Calu3 (cell line): ENCODE data around the gene HNF4A. TPM values are rescaled to one million over a fixed set of nuclear protein-coding genes. Genes with fewer than 3 reads are reported as not detected.

Experiments
- BruUV-seq: library from RNA; stranded (reverse); fragments of 400-500 nt; replicated peaks from 2 replicates; lab custom pipeline; 2021; lab: Mats Ljungman, UMichigan
- CTCF ChIA-PET: fragments of 300-600 bp; sonication (Branson Sonifier 250); formaldehyde crosslinking; loops from one replicate; lab custom pipeline; 2022; ENCODE audit warnings: antibody characterized with exemption; lab: Charles Lee
- DNase-seq: peaks from one replicate; pipeline ENCODE4 v3.0.0; 2022
- H3K27ac Mint-ChIP-seq: one replicate; pipeline ENCODE4 v1.8.0; 2022; ENCODE audit warnings: mixed read lengths; ENCODE audit not compliant: unreplicated experiment
- H3K27me3 Mint-ChIP-seq: one replicate; pipeline ENCODE4 v1.8.0; 2022; ENCODE audit warnings: mixed read lengths; ENCODE audit not compliant: unreplicated experiment
- H3K36me3 Mint-ChIP-seq: one replicate; pipeline ENCODE4 v1.8.0; 2022; ENCODE audit warnings: mild to moderate bottlenecking, moderate library complexity, mixed read lengths; ENCODE audit not compliant: insufficient read depth, unreplicated experiment
- H3K4me1 Mint-ChIP-seq: one replicate; pipeline ENCODE4 v1.8.0; 2022; ENCODE audit warnings: mild to moderate bottlenecking, low read depth, mixed read lengths; ENCODE audit not compliant: unreplicated experiment
- H3K4me3 Mint-ChIP-seq: one replicate; pipeline ENCODE4 v1.8.0; 2022; ENCODE audit warnings: mild to moderate bottlenecking, low read depth, moderate library complexity, mixed read lengths; ENCODE audit not compliant: unreplicated experiment
- H3K9me3 Mint-ChIP-seq: one replicate; pipeline ENCODE4 v1.8.0; 2022; ENCODE audit warnings: low read depth, mixed read lengths; ENCODE audit not compliant: unreplicated experiment
- CTCF ChIP-seq: fragments of 200-600 bp; IDR thresholded peaks from one replicate; pipeline ENCODE4 v1.8.0; 2022; ENCODE audit warnings: antibody characterized with exemption; ENCODE audit not compliant: unreplicated experiment
- intact Hi-C: fragments of 100-400 bp; cut with micrococcal nuclease; formaldehyde crosslinking; loops from one replicate; pipeline ENCODE4 v1.10.0; 2022; ENCODE audit not compliant: unreplicated experiment
- total RNA-seq: library from RNA; stranded (reverse); gene quantifications from 2 replicates; pipeline ENCODE4 v1.2.3, GENCODE V29; 2022

The HNF4A gene
- total RNA-seq, 1 experiment from 2014 or later: 27.7 TPM

- Mint-ChIP-seq H3K4me1 (peaks cover 34% of the 10 kb centered on the region), H3K27ac (peak overlapping the region; percentile 38), H3K36me3 (peaks cover 23% of the 10 kb centered on the region), H3K9me3 (peaks cover 4% of the 10 kb centered on the region), H3K4me3 (no peak overlapping the region), H3K27me3 (no peaks in the 10 kb centered on the region)
- BruUV-seq: no TSS peak
- no peak for DNase-seq
- CTCF ChIA-PET: no interaction called here
- TF ChIP-seq CTCF: no peak
- intact Hi-C loops: no loop called here
Observed at GRCh38 chr20:44409132-44409600, 53.7 kb downstream of the HNF4A start.

- intact Hi-C loops: no loop called here
- no peaks in the 10 kb centered on the region for H3K27me3 Mint-ChIP-seq
- DNase-seq: no peak
- TF ChIP-seq CTCF: no peak
- no peaks in the 10 kb centered on the region for H3K9me3 Mint-ChIP-seq
- CTCF ChIA-PET: no interaction called here
- BruUV-seq: no TSS peak
- peaks cover 23% of the 10 kb centered on the region for H3K36me3 Mint-ChIP-seq
- no peak overlapping the region for H3K4me3 Mint-ChIP-seq
- no peak overlapping the region for H3K27ac Mint-ChIP-seq
- peaks cover 23% of the 10 kb centered on the region for H3K4me1 Mint-ChIP-seq
Observed at GRCh38 chr20:44410583-44411019, 55.1 kb downstream of the HNF4A start.

DNA sequence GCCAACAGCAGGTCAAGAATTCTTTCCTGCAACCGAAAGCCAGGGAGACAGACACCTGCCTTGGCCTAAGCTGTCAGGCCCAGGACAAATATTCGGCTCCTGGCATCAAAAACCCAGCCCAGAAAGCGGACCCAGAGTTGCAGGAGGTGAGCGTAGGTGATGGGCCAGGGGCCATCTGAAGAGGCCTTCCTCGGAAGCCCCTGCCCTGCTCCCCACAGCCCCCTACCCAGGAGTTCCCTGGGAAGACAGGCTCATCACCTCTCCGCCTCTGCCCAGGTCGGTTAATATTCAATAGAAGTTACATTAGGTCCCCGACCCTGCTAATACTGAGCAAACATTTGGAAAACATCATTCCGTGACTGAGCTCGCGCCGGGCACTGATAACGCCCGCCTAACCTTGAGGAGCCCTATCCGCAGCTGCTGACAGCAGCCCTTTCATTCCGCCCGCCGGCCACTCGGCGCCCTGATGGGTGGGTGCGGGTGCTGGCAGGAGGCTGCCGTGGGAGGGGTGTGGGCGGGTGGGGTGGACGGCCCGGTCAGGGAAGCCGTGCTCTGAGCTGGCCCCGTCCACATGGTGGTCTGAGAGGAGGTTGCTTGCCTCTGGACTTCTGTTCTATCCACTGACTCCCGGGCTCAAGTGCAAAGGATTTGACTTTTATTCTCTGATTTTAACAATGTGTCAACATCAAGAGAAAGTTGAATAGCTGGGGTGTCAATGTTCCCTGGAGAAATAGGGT, 55.7 kb downstream of the HNF4A start:
- no peak for TF ChIP-seq CTCF
- H3K27me3 Mint-ChIP-seq: no peaks in the 10 kb centered on the region
- peaks cover 23% of the 10 kb centered on the region for H3K36me3 Mint-ChIP-seq
- H3K27ac Mint-ChIP-seq: no peak overlapping the region
- CTCF ChIA-PET: interaction anchor here (0.7 to 1.1 kb wide), 2 partner anchors 15 to 124 kb away, joined by 3 read pairs; no protein-coding TSS in a partner anchor
- no peak for DNase-seq
- H3K4me1 Mint-ChIP-seq: peaks cover 23% of the 10 kb centered on the region
- intact Hi-C loops: no loop called here
- BruUV-seq: no TSS peak
- H3K9me3 Mint-ChIP-seq: no peaks in the 10 kb centered on the region
- no peak overlapping the region for H3K4me3 Mint-ChIP-seq

DNA sequence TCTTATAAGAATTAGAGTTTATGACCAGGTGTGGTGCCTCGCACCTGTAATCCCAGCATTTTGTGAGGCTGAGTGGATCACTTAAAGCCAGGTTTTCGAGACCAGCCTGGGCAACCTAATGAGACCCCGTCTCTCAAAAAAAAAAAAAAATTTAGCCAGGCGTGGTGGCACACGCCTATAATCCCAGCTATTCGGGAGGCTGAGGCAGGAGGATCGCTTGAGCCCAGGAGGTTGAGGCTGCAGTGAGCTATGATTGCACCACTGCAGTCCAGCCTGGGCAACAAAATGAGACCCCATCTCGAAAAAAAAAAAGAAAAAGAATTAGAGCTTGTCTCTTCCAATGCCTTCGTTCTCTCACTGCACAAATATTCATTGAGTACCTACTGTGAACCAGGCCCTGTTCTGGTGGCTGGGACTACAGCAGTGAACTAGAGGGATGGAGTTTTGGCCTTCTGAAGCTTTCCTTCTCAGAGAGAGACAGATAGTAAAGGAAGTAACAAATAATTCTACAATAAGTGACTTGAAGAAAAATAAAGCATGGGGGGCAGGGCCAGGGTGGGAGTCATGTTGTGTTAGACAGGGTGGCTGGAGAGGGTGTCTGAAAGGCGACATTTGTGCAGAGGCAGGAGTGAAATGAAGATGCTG, 56.4 kb downstream of the HNF4A start:
- H3K27me3 Mint-ChIP-seq: no peaks in the 10 kb centered on the region
- BruUV-seq: no TSS peak
- peaks cover 20% of the 10 kb centered on the region for H3K4me1 Mint-ChIP-seq
- H3K36me3 Mint-ChIP-seq: peaks cover 22% of the 10 kb centered on the region
- intact Hi-C loops: no loop called here
- no peak for DNase-seq
- no peak for TF ChIP-seq CTCF
- no peak overlapping the region for H3K4me3 Mint-ChIP-seq
- no peaks in the 10 kb centered on the region for H3K9me3 Mint-ChIP-seq
- no peak overlapping the region for H3K27ac Mint-ChIP-seq
- CTCF ChIA-PET: interaction anchor here (0.7 to 1.1 kb wide), 3 partner anchors 15 to 197 kb away, joined by 3 read pairs; no protein-coding TSS in a partner anchor
